Activated naive CD4-positive, alpha-beta T cell treated with anti-CD3 and anti-CD28 coated beads, Interleukin-2, amount 50 U/mL, for 72 hours (primary cell): ENCODE data around the gene RTP5. TPM values are rescaled to one million over a fixed set of nuclear protein-coding genes. Genes with fewer than 3 reads are reported as not detected.

ENCODE experiments used
- ATAC-seq, 2 donors: fragments of 150-1000 bp; cut with Tn5 transposase; 2 replicates each; pipeline ENCODE4 v1.10.0; 2021; ENCODE audit warnings: mild to moderate bottlenecking in 2 of 2, moderate library complexity in 2 of 2
- DNase-seq, 2 donors: peaks; one replicate each; pipeline ENCODE4 v3.0.0; 2021 to 2022; ENCODE audit warnings: low spot score in 2 of 2
- H3K27ac Mint-ChIP-seq, 2 donors: one replicate each; pipeline ENCODE4 v1.8.0; 2022; ENCODE audit warnings: mild to moderate bottlenecking in 2 of 2, mixed read lengths in 2 of 2
- H3K36me3 Mint-ChIP-seq, 2 donors: one replicate each; pipeline ENCODE4 v1.8.0; 2022; ENCODE audit warnings: mixed read lengths in 2 of 2
- H3K9me3 Mint-ChIP-seq, 2 donors: one replicate each; pipeline ENCODE4 v1.8.0; 2022; ENCODE audit warnings: mixed read lengths in 2 of 2
- total RNA-seq, 2 donors: library from RNA; stranded (reverse); gene quantifications; one replicate each; pipeline ENCODE4 v1.2.3, GENCODE V29; 2022

RTP5 gene
- total RNA-seq, 2 donors from 2014 or later, result 0.09 TPM; not detected in 1

GRCh38 chr2:241852981-241853631, 16.4 kb upstream of the RTP5 start:
- DNase-seq (peak in 1 of 2 donors; percentile 2), ATAC-seq (no peak)
- Mint-ChIP-seq H3K27ac (no peak overlapping the region), H3K36me3 (peaks cover 2 to 5% of the 10 kb centered on the region in 2 donors), H3K9me3 (no peaks in the 10 kb centered on the region)

GRCh38 chr2:241853651-241854341, 15.7 kb upstream of the RTP5 start:
- H3K36me3 Mint-ChIP-seq, result peaks cover 4 to 5% of the 10 kb centered on the region in 2 donors
- H3K27ac Mint-ChIP-seq, result no peak overlapping the region
- DNase-seq (no peak), ATAC-seq (peak in 1 of 2 donors; percentile 26)
- H3K9me3 Mint-ChIP-seq, result no peaks in the 10 kb centered on the region

- no peak overlapping the region for H3K27ac Mint-ChIP-seq
- peak in 1 of 2 donors; percentile 51 for DNase-seq
- ATAC-seq, result no peak
- H3K36me3 Mint-ChIP-seq, result peaks cover 4 to 5% of the 10 kb centered on the region in 2 donors
- H3K9me3 Mint-ChIP-seq, result no peaks in the 10 kb centered on the region
Observed at GRCh38 chr2:241854342-241855244, 14.9 kb upstream of the RTP5 start.

DNA sequence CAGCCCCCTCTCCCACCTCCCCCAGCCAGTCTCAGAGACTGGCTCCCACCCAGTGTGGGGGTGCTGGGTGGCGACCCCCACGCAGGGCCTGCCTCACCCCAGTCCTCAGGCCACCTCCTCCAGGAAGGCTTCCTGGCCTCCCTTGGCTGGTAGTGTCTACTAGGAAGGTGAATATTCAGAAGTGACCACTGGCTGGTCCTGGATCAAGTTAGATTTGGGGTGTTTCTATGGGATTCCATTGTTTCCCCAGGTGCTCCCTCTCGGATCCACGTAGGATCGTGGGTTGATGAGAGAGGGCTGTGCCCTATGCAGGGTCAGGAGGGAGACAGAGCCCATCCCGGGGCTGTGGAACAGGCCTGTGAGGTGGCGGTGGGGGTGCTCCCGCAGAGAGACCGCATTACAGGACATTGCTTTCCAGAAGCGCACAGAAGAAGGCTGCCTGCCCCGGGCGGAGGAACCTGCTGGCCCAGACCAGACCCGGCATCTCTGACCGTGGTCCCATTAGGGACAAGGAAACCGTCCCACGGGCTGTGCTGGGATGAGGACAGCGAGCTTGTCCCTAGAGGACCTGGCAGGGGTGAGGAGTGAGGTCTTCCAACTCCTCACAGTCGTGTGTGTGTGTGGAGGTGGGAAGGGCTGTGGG, 14.2 kb upstream of the RTP5 start:
- peak in 1 of 2 donors; percentile 53 for DNase-seq
- no peak for ATAC-seq
- Mint-ChIP-seq H3K9me3 (no peaks in the 10 kb centered on the region), H3K36me3 (peaks cover 4 to 5% of the 10 kb centered on the region in 2 donors), H3K27ac (no peak overlapping the region)

- no peak for DNase-seq
- Mint-ChIP-seq H3K27ac (no peak overlapping the region), H3K9me3 (no peaks in the 10 kb centered on the region), H3K36me3 (peaks cover 4 to 5% of the 10 kb centered on the region in 2 donors)
- ATAC-seq, result no peak
Observed at GRCh38 chr2:241855888-241856422, 13.6 kb upstream of the RTP5 start.

GRCh38 chr2:241857041-241857541, 12.4 kb upstream of the RTP5 start:
- no peak for ATAC-seq
- H3K9me3 Mint-ChIP-seq, result peaks cover 0 to 11% of the 10 kb centered on the region in 2 donors
- H3K36me3 Mint-ChIP-seq, result peaks cover 5 to 15% of the 10 kb centered on the region in 2 donors
- no peak overlapping the region for H3K27ac Mint-ChIP-seq
- no peak for DNase-seq

DNA sequence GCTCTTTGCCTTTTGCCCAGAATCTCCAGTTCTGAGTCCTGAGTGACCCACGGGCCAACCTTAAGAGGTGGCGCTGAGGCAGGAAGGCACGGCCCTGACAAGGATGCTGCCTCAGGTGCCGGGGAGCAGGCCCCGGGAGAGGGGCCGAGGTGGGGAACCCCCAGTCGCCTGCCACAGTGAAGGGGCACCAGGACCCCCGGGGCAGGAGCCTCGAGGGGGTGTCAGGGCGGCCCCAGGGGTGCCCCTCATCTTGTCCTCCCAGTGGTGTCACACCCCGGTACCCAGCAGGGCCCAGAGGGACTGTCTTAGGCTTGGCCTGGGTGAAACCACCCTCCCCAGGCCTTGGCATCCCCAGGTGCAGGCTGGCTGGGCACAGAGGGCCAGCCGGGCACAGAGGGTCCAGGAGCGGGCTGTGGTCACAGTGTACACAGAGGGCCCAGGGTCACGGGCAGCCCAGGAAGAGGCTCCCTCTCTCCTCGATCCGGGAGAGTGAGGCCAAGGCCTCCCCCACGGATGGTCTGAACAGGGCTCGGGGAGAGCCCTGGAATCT, 11.9 kb upstream of the RTP5 start:
- Mint-ChIP-seq H3K36me3 (peaks cover 5 to 19% of the 10 kb centered on the region in 2 donors), H3K9me3 (peaks cover 0 to 12% of the 10 kb centered on the region in 2 donors), H3K27ac (peak overlapping the region in 1 of 2 donors; percentile 94)
- ATAC-seq (no peak), DNase-seq (no peak)

GRCh38 chr2:241858206-241859016, 11.1 kb upstream of the RTP5 start, which contains the start of gene PDCD1:
PDCD1 (minus strand) TSS chr2:241858894; CDS start chr2:241858838, 56 bp downstream.
- H3K27ac Mint-ChIP-seq, result peak within 1 kb of the TSS; percentile 85 to 94
- peak; percentile 46 to 61 for ATAC-seq
- H3K36me3 Mint-ChIP-seq, result peaks cover 5 to 19% of the 10 kb centered on the region in 2 donors
- peak; percentile 64 to 80 for DNase-seq
- peaks cover 0 to 12% of the 10 kb centered on the region in 2 donors for H3K9me3 Mint-ChIP-seq

- Mint-ChIP-seq H3K9me3 (peaks cover 1 to 14% of the 10 kb centered on the region in 2 donors), H3K27ac (peak overlapping the region in 1 of 2 donors; percentile 94), H3K36me3 (peaks cover 6 to 22% of the 10 kb centered on the region in 2 donors)
- peak in 1 of 2 donors; percentile 65 for DNase-seq
- peak in 1 of 2 donors; percentile 44 for ATAC-seq
Observed at GRCh38 chr2:241859017-241859435, 10.5 kb upstream of the RTP5 start.

GRCh38 chr2:241859436-241860183, 9.9 kb upstream of the RTP5 start:
- Mint-ChIP-seq H3K27ac (peak overlapping the region; percentile 85 to 94), H3K9me3 (peaks cover 7 to 20% of the 10 kb centered on the region in 2 donors), H3K36me3 (peaks cover 10 to 27% of the 10 kb centered on the region in 2 donors)
- ATAC-seq, result peak; percentile 61 to 70
- peak; percentile 69 to 83 for DNase-seq

GRCh38 chr2:241860184-241861078, 9.1 kb upstream of the RTP5 start:
- peak overlapping the region; percentile 5 to 94 for H3K27ac Mint-ChIP-seq
- DNase-seq, result no peak
- H3K36me3 Mint-ChIP-seq, result peaks cover 10 to 27% of the 10 kb centered on the region in 2 donors
- peak; percentile 23 to 55 for ATAC-seq
- H3K9me3 Mint-ChIP-seq, result peaks cover 11 to 26% of the 10 kb centered on the region in 2 donors

DNA sequence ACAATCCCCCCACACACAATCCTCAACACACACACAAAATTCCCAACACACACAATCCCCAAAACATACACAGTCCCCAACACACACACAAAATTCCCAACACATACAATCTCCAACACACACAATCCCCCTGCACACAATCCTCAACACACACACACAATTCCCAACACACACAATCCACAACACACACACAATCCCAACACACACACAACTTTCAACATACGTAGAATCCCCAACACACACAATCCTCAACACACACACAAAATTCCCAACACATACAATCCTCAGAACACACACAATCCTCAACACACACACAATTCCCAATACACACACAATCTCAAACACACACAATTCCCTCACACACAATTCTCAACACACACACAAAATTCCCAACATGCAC, 8.3 kb upstream of the RTP5 start:
- DNase-seq (no peak), ATAC-seq (no peak)
- Mint-ChIP-seq H3K36me3 (peaks cover 10 to 27% of the 10 kb centered on the region in 2 donors), H3K9me3 (peaks cover 11 to 26% of the 10 kb centered on the region in 2 donors), H3K27ac (peak overlapping the region; percentile 20 to 44)

DNA sequence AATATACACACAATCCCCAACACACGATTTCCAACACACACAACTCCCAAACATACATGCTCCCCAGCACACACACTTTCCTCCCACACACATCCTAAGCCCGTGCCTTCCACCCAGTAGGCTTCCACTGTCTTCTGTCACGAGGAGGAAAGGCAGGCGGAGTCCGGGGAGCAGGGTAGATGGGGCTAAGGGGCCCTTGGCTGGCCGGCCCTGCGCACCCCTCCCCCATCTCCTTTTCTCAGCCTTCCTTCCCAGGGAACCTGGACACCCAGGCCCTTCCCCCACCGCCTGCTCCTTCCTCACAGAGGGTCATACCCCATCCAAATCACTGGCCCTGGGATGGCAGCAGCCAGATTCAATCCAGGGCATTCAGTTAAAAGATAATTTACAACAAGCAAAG, 7.4 kb upstream of the RTP5 start:
- peaks cover 5 to 27% of the 10 kb centered on the region in 2 donors for H3K36me3 Mint-ChIP-seq
- ATAC-seq (no peak), DNase-seq (no peak)
- peaks cover 11 to 26% of the 10 kb centered on the region in 2 donors for H3K9me3 Mint-ChIP-seq
- peak overlapping the region; percentile 6 to 20 for H3K27ac Mint-ChIP-seq
